Measurements from ENCODE around the gene BMAL1.

The BMAL1 gene

GRCh38 chr11:13289081-13289480 is 11.5 kb downstream of the BMAL1 start:
- FAIRE-seq = no peak
- no peak for DNase-seq (ENCODE audit: extremely low spot score, insufficient read length, low read depth)

- DNase-seq (ENCODE audit: extremely low spot score, insufficient read length, low read depth) (no peak), FAIRE-seq (no peak)
These were observed 12.8 kb downstream of the BMAL1 start for GRCh38 chr11:13290221-13290980.

GRCh38 chr11:13291361-13291760 is 13.8 kb downstream of the BMAL1 start:
- DNase-seq (ENCODE audit: extremely low spot score, insufficient read length, low read depth) (no peak), FAIRE-seq (no peak)

- FAIRE-seq = no peak
- DNase-seq (ENCODE audit: extremely low spot score, insufficient read length, low read depth) = no peak
These were observed 14.2 kb downstream of the BMAL1 start for GRCh38 chr11:13291800-13292199.

- no peak for DNase-seq (ENCODE audit: extremely low spot score, insufficient read length, low read depth)
- FAIRE-seq = no peak
These were observed 15.4 kb downstream of the BMAL1 start for GRCh38 chr11:13292970-13293369.

GRCh38 chr11:13294178-13294577 is 16.6 kb downstream of the BMAL1 start:
- DNase-seq (ENCODE audit: extremely low spot score, insufficient read length, low read depth) = no peak
- FAIRE-seq = no peak

GRCh38 chr11:13294771-13295579 is 17.4 kb downstream of the BMAL1 start:
- no peak for FAIRE-seq

GRCh38 chr11:13297308-13297916 is 19.8 kb downstream of the BMAL1 start:
- FAIRE-seq (no peak), DNase-seq (ENCODE audit: extremely low spot score, insufficient read length, low read depth) (no peak)

More at GRCh38 chr11:13294771-13295579, 17.4 kb downstream of the BMAL1 start:
- DNase-seq (ENCODE audit: extremely low spot score, insufficient read length, low read depth) = no peak

GRCh38 chr11:13297917-13298356 is 20.3 kb downstream of the BMAL1 start:
- no peak for FAIRE-seq

GRCh38 chr11:13298765-13299164 is 21.2 kb downstream of the BMAL1 start:
- FAIRE-seq (no peak), DNase-seq (ENCODE audit: extremely low spot score, insufficient read length, low read depth) (no peak)

More at GRCh38 chr11:13297917-13298356, 20.3 kb downstream of the BMAL1 start:
- no peak for DNase-seq (ENCODE audit: extremely low spot score, insufficient read length, low read depth)

GRCh38 chr11:13301522-13301921 is 23.9 kb downstream of the BMAL1 start:
- FAIRE-seq (no peak), DNase-seq (ENCODE audit: extremely low spot score, insufficient read length, low read depth) (no peak)

- DNase-seq (ENCODE audit: extremely low spot score, insufficient read length, low read depth) = no peak
- FAIRE-seq = no peak
These were observed 24.9 kb downstream of the BMAL1 start for GRCh38 chr11:13302420-13302958.

- FAIRE-seq (no peak), DNase-seq (ENCODE audit: extremely low spot score, insufficient read length, low read depth) (no peak)
These were observed 26.4 kb downstream of the BMAL1 start for GRCh38 chr11:13303668-13304649.

GRCh38 chr11:13304655-13305335 is 27.2 kb downstream of the BMAL1 start:
- DNase-seq (ENCODE audit: extremely low spot score, insufficient read length, low read depth) (no peak), FAIRE-seq (no peak)

GRCh38 chr11:13308704-13309103 is 31.1 kb downstream of the BMAL1 start:
- DNase-seq (ENCODE audit: extremely low spot score, insufficient read length, low read depth) (no peak), FAIRE-seq (no peak)

- DNase-seq (ENCODE audit: extremely low spot score, insufficient read length, low read depth) (no peak), FAIRE-seq (no peak)
These were observed 31.6 kb downstream of the BMAL1 start for GRCh38 chr11:13309156-13309555.

GRCh38 chr11:13310443-13310842 is 32.9 kb downstream of the BMAL1 start:
- no peak for DNase-seq (ENCODE audit: extremely low spot score, insufficient read length, low read depth)

GRCh38 chr11:13311570-13311969 is 34.0 kb downstream of the BMAL1 start:
- FAIRE-seq = no peak

More at GRCh38 chr11:13310443-13310842, 32.9 kb downstream of the BMAL1 start:
- no peak for FAIRE-seq

More at GRCh38 chr11:13311570-13311969, 34.0 kb downstream of the BMAL1 start:
- no peak for DNase-seq (ENCODE audit: extremely low spot score, insufficient read length, low read depth)

Measured in GM18507 (cell line).